CMK (cell line): ENCODE data around the gene RPS6KA5.
"Not testable (repeated sequence)": the region's sequence is repeated elsewhere in the genome, so short reads cannot be mapped to it uniquely, and the experiment has no call there.

ENCODE experiments used
- DNase-seq: peaks from one replicate; pipeline ENCODE4 v3.0.0-alpha.2; 2010; ENCODE audit warnings: low read depth

RPS6KA5 gene

DNA sequence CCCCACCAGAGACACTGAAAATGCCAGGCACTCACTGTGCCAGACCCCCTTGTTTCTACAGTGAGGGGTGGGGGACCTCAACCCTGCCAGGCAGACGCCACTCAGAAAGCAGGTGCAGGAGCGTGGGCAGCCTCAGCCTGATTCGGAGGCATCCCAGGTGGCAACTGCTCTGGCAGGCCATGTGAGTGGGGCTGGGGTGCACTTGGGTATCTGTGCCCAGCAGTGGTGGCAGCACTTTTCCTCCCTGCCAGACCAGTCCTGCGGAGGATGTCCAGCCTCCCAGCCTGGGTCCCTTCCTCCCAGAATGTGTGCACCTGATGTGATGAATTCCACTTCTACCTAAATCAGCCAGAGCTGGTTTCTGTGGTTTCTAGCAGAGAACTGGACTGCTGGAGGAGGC lies 230.8 kb downstream of the RPS6KA5 start:
- no peak for DNase-seq

DNA sequence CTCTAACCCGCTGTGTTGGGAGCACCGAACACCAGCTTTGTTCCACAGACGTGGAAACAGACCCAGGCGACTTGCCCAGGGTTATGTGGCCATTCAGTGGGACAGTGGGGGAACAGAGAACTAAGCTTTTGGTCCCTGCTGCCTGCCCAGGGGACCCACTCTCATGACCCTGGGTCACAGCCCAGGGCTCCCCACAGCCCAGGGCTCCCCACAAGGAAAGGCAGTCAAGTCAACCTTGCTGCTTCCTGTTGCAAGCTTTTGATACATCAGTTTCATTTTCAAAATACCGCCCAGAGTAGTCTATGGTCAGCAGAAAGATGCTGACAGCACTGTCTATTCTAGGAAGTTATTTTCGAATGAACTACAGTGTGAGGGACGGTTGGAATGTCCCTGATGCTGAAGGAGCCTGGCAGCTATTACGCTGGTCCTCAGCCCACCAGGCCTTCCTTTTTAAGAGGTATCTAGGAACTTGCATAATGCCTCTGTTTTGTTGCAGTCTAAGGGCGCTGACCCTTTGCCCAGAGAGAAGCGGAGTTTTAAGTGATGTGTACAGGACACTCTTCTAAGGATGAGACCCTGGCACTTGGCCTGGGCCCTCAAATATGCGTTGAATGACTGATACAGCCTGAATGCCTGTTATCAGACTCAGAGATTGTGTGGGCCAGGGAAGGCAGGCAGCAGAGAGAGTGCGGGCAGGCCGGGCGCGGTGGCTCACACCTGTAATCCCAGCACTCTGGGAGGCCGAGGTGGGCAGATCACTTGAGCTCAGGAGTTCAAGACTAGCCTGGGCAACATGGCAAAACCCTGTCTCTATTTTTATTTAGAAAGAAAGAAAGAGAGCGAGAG lies 231.6 kb downstream of the RPS6KA5 start:
- DNase-seq, result no peak

DNA sequence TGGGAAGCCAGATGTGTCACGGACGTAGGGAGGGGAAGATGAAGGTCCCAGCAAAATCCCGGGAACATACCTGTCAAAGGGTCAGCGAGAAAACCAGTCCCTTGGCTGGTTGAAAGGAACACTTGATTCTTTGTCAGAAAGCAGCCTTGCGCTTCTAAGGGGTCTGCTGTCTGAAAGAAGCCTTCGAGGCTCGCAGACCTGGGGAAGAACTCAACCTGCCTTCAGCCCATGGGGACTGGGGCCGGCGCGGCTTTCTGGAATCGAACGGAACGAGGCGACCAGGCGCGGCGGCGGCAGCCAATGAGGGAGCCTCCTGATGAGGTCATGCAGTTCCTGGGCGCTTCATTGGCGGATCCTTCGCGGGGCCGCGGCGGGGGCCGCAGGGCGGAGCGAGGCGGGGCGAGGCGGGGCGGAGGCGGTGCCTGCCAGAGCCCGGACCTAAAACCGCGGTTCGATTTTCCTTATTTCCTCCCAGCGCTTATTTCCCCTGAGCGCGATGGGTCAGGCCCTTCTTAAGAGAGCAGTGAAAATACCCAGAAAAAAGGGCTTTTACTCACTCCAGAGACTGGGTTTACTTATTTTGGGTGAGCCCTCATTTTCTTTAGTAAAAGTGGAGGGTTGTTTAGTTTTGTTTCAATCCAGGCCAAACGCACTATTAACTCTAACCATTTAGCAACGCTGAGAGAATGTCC lies 232.4 kb downstream of the RPS6KA5 start:
- DNase-seq, result no peak

DNA sequence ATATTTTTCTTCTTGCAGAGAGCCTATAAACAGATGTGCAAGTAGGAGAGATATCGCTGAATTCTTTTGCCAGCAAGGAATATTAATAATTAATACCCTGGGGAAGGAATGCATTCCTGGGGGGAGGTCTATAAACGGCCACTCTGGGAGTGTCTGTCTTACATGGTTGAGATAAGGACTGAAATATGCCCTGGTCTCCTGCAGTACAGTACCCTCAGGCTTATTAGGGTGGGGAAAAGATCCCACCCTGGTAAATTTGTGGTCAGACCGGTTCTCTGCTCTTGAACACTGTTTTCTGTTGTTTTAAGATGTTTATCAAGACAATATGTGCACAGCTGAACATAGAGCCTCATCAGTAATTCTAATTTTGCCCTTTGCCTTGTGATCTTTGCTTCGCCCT lies 236.9 kb downstream of the RPS6KA5 start:
- not testable (repeated sequence) for DNase-seq

DNA sequence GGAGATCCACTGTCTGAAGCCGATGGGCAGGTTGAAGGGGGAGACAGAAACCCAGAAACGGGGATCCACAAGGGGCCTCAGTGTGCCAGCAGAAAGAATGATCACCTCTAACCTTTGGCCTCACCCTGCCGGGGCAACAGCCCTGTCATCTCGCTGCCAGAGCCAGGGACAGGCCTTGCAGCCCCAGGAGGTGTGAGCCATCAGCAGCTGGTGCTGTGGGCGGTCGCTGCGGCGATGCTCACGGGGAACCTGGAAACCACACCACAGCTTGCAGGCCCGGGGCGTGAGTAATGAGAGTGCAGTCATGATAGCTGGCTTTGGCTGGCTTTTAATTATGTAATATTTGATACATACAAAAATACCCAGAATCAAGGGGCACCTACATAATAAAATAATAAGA lies 239.5 kb downstream of the RPS6KA5 start:
- no peak for DNase-seq

DNA sequence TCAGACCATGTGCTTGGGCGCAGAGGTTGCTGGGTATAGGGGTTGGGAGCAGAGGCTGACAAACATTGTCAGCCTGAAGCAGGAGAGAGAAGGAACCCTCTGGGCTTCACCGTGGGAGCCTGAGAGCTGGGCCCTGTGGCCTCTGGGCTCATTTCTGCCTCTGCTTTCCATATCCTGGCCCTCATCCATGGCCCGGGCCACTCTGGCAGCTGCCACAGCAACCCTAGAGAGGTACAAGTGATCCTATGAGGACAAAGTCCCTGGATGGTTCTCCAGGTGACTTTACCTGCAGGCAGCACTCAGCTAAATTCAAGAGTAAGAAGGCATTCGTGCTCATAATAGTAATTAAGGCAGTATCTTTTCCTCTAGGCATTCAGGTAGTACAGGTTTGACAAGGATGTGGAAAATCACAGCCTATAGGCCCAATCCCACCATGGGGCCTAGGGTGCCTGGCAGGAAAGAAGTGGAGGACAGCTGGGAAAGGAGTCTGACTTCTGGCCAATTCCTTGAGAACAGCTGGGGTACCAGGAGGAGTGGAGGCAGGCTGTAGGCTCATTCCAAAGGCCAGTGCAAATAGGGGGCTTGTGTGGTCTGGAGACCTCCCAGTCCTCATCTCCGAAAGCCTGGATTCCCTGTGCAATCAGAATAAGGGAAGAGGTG lies 240.6 kb downstream of the RPS6KA5 start:
- no peak for DNase-seq

DNA sequence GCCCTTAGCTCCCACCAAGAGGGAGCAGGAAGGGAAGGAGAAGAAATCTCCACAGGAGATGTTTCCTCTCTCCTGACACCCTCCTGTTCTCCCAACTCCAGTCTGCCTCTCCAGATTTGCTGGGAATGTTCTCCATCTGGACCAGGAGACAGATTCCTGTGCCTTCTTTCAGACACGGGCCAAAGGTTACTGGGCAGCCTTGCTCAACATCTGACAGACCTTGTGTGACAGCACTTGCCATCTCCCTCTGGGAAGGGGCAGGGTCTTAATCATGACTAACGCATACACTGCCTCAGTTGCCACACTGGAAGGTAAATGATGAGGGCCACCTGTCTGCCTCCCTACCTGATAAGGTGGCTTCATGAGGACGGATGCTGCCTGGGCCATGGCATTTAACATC lies 241.7 kb downstream of the RPS6KA5 start:
- DNase-seq, result no peak

DNA sequence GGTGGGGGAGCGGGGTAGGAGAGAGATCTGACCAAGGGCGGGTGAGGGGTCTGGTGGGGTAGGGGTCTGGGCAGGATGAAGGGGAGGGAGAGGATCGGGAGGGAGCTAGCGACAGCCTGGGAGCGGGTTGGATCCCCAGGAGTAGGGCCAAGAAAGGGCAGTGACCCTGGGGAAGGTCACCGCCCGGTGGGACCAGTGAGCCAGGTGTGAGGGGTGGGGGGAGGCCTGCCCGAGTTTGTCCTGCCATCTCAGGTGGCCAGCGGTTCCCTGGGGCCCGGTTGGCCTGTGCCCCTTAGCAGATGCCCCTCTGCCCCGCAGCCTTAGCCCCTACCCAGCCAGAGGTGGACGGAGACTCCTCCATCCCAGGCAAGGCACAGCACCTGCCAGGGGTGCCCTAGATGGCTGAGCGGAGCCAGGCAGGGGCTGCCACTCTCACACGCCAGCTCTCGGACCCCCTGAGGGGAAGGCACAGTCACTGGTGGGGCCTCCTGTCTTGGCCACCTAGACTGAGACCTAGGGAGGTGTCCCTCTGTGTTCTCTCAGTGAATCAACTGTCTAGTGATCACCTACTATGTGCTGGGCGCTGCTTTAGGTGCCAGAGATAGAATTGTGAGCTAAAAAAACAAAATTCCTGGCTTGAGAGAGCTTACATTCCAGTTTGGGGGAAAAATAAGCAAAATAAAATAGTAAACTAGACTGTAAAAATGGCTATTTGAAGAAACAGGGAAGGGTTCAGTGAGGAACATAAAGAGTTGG lies 243.6 kb downstream of the RPS6KA5 start:
- DNase-seq, result no peak

DNA sequence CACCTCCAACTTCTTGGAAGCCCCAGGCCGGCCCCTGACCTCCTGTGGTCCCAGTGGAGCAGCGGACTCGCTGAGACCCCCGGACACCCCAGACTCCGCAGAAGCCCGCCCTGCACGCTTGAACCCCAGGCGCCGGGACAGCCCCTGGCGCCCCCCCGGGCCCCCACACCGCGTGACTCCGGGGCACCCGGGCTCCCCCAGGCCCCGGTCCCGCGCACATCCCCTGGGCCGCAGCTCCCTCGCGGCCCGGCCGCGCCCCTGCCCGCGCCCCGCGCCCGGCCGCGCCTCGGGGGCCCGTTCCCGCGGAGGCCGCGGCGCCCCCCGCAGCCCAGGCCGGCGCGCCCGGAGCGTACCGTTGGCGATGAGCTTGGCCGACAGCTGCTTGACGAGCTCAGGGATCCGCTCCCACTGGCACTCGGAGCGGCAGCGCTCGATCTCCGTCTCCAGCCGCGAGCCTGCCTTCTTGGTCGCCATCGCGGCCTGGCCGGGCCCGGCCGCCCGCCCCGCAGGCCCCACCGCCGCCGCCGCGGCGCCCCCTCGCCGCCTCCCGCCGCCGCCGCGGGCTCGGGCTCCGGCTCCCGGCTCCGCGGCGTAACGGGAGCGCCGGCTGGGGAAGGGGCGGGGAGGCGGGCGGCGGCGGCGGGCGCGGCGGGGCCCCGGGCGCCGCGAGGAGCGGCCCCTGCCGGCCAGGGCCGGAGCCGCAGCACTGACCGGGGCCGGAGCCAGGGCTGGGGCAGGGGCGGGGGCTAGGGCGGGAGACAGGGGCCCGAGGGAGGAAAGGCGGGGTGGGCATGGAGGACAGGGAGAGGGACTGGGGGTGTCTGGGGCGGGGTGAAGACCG lies 244.4 kb downstream of the RPS6KA5 start, which contains the start of gene TTC7B:
TSS of gene TTC7B (minus strand) at position 609 of the 841 bp plus-strand sequence. CDS start at position 474, 135 bp downstream.
- DNase-seq, result no peak

DNA sequence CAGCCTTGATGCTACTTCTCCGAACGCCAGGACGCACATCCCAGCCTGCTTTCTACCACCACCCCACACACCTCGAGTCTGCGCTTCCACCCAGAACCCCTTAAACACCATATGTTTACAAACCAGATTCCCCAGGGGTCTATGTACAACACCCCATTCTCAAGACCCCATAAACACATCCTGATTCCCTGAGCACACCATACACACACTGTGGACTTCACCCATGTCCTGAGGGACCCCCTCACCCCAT lies 244.9 kb downstream of the RPS6KA5 start:
- DNase-seq, result no peak

DNA sequence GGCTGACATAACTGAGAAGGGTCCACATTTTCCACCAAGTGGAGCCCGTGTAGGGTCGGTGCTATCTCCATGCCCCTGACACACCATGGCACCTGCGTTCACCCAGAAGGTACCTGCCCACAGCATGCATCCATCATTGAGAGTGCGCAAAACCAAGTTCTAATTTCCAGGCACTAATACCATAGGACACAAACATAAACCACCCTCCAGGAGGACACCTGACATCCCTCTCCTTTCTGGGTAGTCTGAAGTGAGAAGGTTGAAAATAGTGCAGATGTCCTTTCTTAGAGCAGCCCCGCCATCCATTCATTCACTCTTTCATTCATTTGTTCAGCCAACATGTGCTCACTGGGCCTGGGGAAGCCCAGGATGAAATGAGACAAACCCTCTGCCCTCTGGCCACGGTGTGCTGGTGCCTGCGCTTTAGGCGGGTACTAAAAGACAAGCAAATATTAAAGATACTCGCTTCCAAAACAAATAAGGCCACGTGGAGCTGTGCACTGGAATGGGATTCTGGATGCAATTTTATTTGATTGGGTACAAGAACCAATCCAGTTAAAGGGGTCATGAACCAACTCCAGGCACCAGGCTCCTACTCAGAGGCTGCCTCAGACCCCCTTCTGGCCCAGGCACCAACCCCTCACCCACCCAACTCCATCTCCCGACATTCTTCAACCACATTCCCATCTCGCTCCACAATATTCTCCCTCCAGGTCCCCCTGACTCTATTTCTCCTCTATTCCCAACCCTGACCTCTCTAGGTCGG lies 245.5 kb downstream of the RPS6KA5 start:
- no peak for DNase-seq

DNA sequence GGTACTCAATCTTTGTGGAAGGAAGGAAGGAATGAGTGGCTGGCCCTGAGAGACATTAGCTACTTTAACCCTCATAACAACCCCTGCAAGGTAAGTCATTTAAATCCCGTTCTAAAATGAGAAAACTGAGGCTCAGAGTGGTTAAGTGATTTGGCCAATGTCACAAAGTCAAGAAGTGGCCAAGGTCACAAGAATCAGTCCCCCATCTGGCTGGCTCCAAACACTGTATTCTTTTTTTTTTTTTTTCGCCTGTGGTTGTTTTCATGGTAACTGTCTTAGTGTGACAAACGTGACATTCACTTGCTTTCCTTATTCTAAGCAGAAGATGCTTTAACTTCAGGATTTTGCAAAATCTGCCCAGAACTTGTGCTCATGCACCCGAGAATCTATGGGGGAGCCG lies 247.0 kb downstream of the RPS6KA5 start:
- no peak for DNase-seq

DNA sequence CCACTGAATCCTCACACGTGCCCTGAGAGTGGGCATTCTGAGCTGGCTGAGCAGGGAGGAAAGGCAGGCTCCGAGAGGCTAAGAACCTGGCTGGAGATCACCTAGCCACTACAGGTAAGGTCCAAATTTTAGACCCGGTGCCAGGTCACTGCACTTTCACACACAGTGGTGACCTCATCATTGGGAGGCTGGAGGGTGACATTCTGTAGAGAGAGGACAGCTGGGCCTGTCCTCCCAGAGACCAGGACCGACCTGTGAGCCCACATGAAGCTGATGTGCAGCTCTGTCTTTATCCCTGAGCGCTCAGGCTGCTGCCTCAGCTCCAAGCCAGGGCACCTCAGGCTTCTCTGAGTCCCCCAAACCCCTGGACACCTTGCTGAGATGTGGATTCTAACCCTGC lies 248.3 kb downstream of the RPS6KA5 start:
- no peak for DNase-seq

DNA sequence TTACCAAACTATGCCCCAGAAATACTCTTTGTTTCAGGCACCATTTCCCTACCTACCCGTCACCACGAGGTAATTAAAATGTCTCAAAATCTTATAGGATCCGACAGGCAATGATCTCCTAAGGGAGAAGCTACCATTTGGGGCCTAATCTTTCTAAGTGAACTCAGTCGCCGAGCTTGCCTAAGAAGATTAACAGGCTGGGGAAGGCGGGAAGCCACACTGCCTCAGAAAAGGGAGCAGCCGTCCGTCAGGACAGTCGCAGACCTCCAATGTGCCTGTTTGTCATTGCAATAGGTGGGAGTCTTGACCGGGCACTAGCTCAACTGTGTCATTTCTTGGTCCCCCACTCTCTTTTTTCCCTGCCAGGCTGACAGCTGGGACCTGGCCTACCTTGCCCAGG lies 248.8 kb downstream of the RPS6KA5 start:
- no peak for DNase-seq

DNA sequence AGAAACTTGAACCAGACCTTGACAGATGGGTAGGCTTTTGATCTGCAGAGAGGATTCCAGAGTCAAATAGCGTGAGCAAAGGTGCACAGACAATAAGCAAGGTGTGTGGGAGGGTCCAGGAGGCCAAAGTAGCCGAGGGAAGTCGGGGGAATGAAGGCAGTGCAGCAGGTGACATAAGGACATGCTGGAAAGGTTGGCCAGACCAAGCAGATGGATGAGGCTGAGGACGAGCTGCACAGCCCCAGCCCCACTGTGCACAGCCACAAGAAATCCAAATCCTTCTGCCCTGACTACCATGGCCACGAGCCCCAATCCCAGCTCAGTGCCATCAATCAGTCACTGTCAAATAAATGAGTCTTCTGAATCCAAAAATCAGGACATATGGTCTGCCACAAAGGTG lies 249.6 kb downstream of the RPS6KA5 start:
- DNase-seq, result no peak

DNA sequence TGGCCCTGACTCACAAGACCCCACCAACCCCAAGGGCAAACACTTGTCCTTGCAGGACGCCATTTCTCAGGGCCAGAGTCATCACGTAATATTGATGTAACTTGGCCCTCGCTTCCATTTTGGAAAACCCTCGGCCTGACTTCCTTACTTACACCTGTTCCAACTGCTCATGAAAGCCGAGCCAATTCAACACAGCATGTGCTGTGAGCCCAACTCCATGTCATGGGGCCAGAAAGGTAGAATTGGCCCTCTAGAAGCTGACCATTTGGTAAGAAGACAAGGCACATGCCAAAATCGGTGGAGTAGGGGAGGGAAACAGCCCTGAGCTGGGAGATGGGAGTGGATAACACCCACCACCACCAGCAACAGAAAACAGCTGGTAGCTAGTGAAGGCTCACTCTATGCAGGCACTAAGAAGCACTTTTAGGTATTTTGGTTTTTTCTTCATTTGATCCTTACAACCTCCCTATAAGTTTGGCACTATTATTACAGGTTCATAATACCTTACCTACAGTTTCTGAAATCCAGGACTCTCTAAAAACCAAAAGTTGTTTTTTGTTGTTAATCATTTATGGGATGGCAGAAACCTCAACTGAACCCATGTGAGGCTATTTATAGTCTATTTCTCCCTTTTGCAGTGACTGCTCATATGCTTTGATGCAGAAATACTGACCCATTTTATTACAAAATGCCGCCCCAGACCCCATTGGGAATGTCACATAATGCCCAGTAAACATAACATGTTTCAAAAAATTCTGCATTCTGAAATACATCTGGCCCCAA lies 250.7 kb downstream of the RPS6KA5 start:
- DNase-seq, result no peak

DNA sequence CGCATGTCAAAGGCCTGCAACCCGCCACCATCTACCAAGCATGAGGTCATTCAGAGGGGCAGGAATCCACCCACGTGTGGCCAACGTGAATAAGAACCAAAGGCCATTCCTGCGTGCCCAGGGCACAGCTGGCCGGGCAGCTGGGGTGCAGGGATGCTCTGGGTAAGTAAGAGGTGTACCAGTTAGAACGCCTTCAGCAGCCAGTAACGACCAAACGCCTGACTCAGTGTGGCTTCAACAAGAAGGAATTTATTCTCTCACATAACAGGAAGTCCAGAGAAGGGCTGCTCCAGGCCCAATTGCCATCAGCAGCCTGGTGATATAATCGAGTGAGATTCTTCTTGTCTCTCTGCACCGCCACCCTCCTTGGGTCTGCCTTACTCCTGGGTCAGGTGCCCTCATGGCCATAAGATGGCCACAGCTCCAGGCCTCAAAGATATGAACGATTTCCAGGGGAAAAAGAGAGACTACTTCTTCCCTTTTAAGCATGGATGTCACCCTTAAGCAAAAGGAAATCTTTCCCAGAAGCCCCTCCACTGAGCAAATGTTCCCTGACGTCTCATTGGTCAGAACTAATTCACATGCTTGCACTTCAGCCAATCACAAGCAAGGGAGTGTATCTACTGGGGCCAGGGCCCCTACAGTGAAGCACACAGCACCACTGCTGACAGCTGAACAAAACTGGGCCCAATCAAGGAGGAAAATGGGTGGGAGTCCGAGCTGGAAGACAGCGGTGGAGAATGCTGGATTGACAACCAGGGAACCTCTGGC lies 251.5 kb downstream of the RPS6KA5 start:
- no peak for DNase-seq

DNA sequence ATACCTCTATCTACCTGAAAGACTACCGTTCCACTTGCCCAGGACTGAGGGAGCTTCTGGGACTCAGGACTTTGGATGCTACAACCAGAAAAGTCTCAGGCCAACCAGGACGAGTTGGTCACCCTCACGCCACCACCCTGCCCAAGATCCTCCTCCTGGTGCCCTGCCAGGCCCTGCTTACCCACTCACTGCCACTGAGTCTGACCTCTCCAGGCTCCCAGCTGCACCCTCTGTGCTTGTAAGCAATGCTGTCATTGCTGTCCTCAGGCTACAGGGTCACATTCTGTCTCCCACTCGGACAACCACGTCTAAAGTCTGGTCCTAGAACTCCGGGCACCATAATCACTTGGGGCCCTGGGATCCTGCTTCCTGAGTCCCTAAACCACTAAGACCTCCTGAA lies 253.4 kb downstream of the RPS6KA5 start:
- DNase-seq, result no peak
